ENCODE measurements around the gene DNM3.

DNA sequence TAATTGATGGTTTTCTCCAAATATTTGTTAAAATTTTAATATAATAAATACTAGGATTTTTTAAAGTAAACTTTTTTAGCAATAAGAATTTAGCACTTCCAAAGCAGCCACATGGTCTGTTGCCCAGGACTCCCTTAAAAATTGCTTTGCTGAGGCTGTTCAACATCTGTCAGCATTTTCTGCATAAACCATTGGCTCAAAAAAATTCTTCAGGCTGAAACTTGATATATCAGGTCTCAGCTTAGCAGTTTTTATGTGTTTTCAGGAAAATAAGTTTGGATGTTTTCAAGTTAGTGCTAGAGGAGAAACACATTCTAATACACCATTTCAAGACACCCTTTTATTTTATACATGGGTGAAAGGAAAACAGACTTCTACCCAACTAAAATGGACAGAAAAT lies 510.0 kb downstream of the DNM3 start:
- TF ChIP-seq, protein P1, sequence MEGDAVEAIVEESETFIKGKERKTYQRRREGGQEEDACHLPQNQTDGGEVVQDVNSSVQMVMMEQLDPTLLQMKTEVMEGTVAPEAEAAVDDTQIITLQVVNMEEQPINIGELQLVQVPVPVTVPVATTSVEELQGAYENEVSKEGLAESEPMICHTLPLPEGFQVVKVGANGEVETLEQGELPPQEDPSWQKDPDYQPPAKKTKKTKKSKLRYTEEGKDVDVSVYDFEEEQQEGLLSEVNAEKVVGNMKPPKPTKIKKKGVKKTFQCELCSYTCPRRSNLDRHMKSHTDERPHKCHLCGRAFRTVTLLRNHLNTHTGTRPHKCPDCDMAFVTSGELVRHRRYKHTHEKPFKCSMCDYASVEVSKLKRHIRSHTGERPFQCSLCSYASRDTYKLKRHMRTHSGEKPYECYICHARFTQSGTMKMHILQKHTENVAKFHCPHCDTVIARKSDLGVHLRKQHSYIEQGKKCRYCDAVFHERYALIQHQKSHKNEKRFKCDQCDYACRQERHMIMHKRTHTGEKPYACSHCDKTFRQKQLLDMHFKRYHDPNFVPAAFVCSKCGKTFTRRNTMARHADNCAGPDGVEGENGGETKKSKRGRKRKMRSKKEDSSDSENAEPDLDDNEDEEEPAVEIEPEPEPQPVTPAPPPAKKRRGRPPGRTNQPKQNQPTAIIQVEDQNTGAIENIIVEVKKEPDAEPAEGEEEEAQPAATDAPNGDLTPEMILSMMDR (IDR thresholded peaks at IDR 0.05): no peak
- TF ChIP-seq POLR2AphosphoS5 (IDR thresholded peaks at IDR 0.05): no peak
- TF ChIP-seq POLR2A (IDR thresholded peaks at IDR 0.05): no peak
- no peak for TF ChIP-seq EP300 (IDR thresholded peaks at IDR 0.05)
